Motor neuron (in vitro differentiated cells): ENCODE data around the gene TUBB8B. TPM values are rescaled to one million over a fixed set of nuclear protein-coding genes. Genes with fewer than 3 reads are reported as not detected.

Source experiments
- total RNA-seq, 8 experiments: library from RNA; unstranded; fragments of 300-600 nt; gene quantifications; 2 replicates each; pipeline versions ENCODE4 v1.2.3 to v1.2.4, GENCODE V29; 2022

Gene TUBB8B
- total RNA-seq, 8 experiments from 2014 or later, result 0.36 to 1.8 (median 1.00) TPM; not detected in 4

Other genes with a start within 250 kb of the TUBB8B start
- 10 to 100 TPM; 18.3 to 77.0 (median 23.0) TPM for gene USP14, start 108.9 kb upstream of the TUBB8B start, total RNA-seq
- 100 to 1,000 TPM in 1 of 8 experiments, 10 to 100 TPM in 7; 22.3 to 159 (median 54.4) TPM for gene THOC1, start 218.4 kb upstream of the TUBB8B start, total RNA-seq